ENCODE measurements around the gene JAKMIP2.
A peak's percentile ranks its signal among the peaks of the same experiment; 100 is the strongest.

Gene JAKMIP2

DNA sequence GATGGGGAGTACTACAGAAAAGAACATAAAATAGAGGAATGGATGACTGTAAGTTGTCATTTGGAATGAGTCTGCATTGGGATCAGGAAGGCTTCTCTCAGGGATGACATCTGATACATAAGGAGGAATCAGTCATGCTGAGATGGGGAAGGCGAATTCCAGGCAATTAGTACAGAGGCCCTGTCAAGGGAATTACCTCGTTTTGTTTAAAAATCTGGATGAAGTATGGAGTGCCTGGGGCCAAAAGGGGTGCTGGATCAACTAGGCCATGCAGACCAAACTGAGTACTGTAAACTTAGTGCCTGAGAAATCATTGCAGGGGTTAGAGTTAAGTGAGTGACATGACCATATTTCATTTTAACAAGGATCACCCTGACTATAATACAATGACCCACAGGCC, 30.5 kb downstream of the JAKMIP2 start (continued):
- TF ChIP-seq, protein P1, sequence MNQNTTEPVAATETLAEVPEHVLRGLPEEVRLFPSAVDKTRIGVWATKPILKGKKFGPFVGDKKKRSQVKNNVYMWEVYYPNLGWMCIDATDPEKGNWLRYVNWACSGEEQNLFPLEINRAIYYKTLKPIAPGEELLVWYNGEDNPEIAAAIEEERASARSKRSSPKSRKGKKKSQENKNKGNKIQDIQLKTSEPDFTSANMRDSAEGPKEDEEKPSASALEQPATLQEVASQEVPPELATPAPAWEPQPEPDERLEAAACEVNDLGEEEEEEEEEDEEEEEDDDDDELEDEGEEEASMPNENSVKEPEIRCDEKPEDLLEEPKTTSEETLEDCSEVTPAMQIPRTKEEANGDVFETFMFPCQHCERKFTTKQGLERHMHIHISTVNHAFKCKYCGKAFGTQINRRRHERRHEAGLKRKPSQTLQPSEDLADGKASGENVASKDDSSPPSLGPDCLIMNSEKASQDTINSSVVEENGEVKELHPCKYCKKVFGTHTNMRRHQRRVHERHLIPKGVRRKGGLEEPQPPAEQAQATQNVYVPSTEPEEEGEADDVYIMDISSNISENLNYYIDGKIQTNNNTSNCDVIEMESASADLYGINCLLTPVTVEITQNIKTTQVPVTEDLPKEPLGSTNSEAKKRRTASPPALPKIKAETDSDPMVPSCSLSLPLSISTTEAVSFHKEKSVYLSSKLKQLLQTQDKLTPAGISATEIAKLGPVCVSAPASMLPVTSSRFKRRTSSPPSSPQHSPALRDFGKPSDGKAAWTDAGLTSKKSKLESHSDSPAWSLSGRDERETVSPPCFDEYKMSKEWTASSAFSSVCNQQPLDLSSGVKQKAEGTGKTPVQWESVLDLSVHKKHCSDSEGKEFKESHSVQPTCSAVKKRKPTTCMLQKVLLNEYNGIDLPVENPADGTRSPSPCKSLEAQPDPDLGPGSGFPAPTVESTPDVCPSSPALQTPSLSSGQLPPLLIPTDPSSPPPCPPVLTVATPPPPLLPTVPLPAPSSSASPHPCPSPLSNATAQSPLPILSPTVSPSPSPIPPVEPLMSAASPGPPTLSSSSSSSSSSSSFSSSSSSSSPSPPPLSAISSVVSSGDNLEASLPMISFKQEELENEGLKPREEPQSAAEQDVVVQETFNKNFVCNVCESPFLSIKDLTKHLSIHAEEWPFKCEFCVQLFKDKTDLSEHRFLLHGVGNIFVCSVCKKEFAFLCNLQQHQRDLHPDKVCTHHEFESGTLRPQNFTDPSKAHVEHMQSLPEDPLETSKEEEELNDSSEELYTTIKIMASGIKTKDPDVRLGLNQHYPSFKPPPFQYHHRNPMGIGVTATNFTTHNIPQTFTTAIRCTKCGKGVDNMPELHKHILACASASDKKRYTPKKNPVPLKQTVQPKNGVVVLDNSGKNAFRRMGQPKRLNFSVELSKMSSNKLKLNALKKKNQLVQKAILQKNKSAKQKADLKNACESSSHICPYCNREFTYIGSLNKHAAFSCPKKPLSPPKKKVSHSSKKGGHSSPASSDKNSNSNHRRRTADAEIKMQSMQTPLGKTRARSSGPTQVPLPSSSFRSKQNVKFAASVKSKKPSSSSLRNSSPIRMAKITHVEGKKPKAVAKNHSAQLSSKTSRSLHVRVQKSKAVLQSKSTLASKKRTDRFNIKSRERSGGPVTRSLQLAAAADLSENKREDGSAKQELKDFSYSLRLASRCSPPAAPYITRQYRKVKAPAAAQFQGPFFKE (tag by site-specific recombination; IDR thresholded peaks at IDR 0.05; ENCODE audit: borderline replicate concordance) = no peak
- TF ChIP-seq ZNF37A (tag by site-specific recombination; IDR thresholded peaks at IDR 0.05) (no peak), EGR2 (tag by site-specific recombination; IDR thresholded peaks at IDR 0.05; ENCODE audit: low read depth) (no peak), ZNF24 (tag by site-specific recombination; IDR thresholded peaks at IDR 0.05) (peak; percentile 45; the same call in 1 of the 2 replicates), KLF9 (tag by site-specific recombination; IDR thresholded peaks at IDR 0.05; ENCODE audit: low read depth) (no peak), ZNF530 (tag by site-specific recombination; IDR thresholded peaks at IDR 0.05; ENCODE audit: low read depth) (no peak), ZNF580 (tag by site-specific recombination; IDR thresholded peaks at IDR 0.05) (no peak), MEIS1 (CRISPR knock-in tag; IDR thresholded peaks at IDR 0.05; ENCODE audit: borderline replicate concordance) (no peak), ZNF274 (IDR thresholded peaks at IDR 0.05; ENCODE audit: low read length) (no peak), ZNF274 (tag by site-specific recombination; IDR thresholded peaks at IDR 0.05; ENCODE audit: borderline replicate concordance) (no peak), ZNF324 (tag by site-specific recombination; IDR thresholded peaks at IDR 0.05) (no peak), ZNF521 (tag by site-specific recombination; IDR thresholded peaks at IDR 0.05) (no peak), MZF1 (tag by site-specific recombination; IDR thresholded peaks at IDR 0.05; ENCODE audit: borderline replicate concordance) (peak; percentile 83), SCRT2 (tag by site-specific recombination; IDR thresholded peaks at IDR 0.05) (no peak), ZNF514 (tag by site-specific recombination; IDR thresholded peaks at IDR 0.05) (no peak), KLF7 (tag by site-specific recombination; IDR thresholded peaks at IDR 0.05; ENCODE audit: borderline replicate concordance) (no peak), KLF16 (tag by site-specific recombination; IDR thresholded peaks at IDR 0.05) (no peak), ZNF433 (tag by site-specific recombination; IDR thresholded peaks at IDR 0.05; ENCODE audit: low read depth) (no peak), ZEB2 (tag by site-specific recombination; IDR thresholded peaks at IDR 0.05) (no peak), ZNF704 (tag by site-specific recombination; IDR thresholded peaks at IDR 0.05) (no peak), ZIC2 (tag by site-specific recombination; IDR thresholded peaks at IDR 0.05) (0 out of 2 replicates have a peak, but pooled peaks have one; percentile 18), ZNF621 (tag by site-specific recombination; IDR thresholded peaks at IDR 0.05) (no peak), BCL6B (tag by site-specific recombination; IDR thresholded peaks at IDR 0.05) (no peak), INSM2 (tag by site-specific recombination; IDR thresholded peaks at IDR 0.05) (no peak), SP3 (tag by site-specific recombination; IDR thresholded peaks at IDR 0.05) (no peak), ZNF791 (tag by site-specific recombination; IDR thresholded peaks at IDR 0.05) (no peak)
- TF ChIP-seq, protein P2, sequence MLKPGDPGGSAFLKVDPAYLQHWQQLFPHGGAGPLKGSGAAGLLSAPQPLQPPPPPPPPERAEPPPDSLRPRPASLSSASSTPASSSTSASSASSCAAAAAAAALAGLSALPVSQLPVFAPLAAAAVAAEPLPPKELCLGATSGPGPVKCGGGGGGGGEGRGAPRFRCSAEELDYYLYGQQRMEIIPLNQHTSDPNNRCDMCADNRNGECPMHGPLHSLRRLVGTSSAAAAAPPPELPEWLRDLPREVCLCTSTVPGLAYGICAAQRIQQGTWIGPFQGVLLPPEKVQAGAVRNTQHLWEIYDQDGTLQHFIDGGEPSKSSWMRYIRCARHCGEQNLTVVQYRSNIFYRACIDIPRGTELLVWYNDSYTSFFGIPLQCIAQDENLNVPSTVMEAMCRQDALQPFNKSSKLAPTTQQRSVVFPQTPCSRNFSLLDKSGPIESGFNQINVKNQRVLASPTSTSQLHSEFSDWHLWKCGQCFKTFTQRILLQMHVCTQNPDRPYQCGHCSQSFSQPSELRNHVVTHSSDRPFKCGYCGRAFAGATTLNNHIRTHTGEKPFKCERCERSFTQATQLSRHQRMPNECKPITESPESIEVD (tag by site-specific recombination; IDR thresholded peaks at IDR 0.05) = peak; percentile 78
- TF ChIP-seq, protein P3, sequence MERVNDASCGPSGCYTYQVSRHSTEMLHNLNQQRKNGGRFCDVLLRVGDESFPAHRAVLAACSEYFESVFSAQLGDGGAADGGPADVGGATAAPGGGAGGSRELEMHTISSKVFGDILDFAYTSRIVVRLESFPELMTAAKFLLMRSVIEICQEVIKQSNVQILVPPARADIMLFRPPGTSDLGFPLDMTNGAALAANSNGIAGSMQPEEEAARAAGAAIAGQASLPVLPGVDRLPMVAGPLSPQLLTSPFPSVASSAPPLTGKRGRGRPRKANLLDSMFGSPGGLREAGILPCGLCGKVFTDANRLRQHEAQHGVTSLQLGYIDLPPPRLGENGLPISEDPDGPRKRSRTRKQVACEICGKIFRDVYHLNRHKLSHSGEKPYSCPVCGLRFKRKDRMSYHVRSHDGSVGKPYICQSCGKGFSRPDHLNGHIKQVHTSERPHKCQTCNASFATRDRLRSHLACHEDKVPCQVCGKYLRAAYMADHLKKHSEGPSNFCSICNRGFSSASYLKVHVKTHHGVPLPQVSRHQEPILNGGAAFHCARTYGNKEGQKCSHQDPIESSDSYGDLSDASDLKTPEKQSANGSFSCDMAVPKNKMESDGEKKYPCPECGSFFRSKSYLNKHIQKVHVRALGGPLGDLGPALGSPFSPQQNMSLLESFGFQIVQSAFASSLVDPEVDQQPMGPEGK (tag by site-specific recombination; IDR thresholded peaks at IDR 0.05) = no peak
